Transverse colon (tissue), 4 donors: ENCODE results near the gene FCHSD2. TPM values are rescaled to one million over a fixed set of nuclear protein-coding genes. Genes with fewer than 3 reads are reported as not detected.

Experiments used
- DNase-seq: peaks from one replicate; pipeline ENCODE4 v3.0.0-alpha.2; 2019
- H3K27ac ChIP-seq, 4 donors: fragments of 200-600 bp; sonication (generic); 2 replicates each; pipeline ENCODE4 v1.5.1; 2016 to 2018; ENCODE audit warnings: inconsistent platforms in 4 of 4
- H3K27me3 ChIP-seq: fragments of 200-600 bp; sonication (generic); 2 replicates; pipeline ENCODE4 v1.5.1; 2017; ENCODE audit warnings: inconsistent platforms
- H3K36me3 ChIP-seq, 4 donors: fragments of 200-600 bp; sonication (generic); 2 replicates each; pipeline ENCODE4 v1.5.1; 2017 to 2019; ENCODE audit warnings: inconsistent platforms in 4 of 4
- H3K4me1 ChIP-seq, 4 donors: fragments of 200-600 bp; sonication (generic); 2 replicates each; pipeline ENCODE4 v1.5.1; 2017 to 2020; ENCODE audit warnings: inconsistent platforms in 4 of 4
- H3K4me3 ChIP-seq, 4 donors: fragments of 200-600 bp; sonication (generic); 1 replicate in 1 of 4; 2 replicates in 3 of 4; pipeline versions ENCODE4 v1.5.1 to v1.6.1; 2017 to 2019; ENCODE audit warnings: inconsistent platforms in 4 of 4
- H3K9me3 ChIP-seq, 2 donors: fragments of 200-600 bp; sonication (generic); 2 replicates each; pipeline ENCODE4 v1.5.1; 2017 to 2019; ENCODE audit warnings: inconsistent platforms in 2 of 2
- CTCF ChIP-seq, 5 experiments: fragments of 200-600 bp in 3 of 5; fragments of 450-650 bp in 2 of 5; sonication (generic) in 3 of 5; IDR thresholded peaks; 1 replicate in 2 of 5; 2 replicates in 3 of 5; pipeline ENCODE4 v1.5.1; 2016 to 2017; ENCODE audit warnings: antibody characterized with exemption in 5 of 5, inconsistent platforms in 3 of 5, mild to moderate bottlenecking in 2 of 5, moderate library complexity in 1 of 5
- EP300 ChIP-seq: sonication (generic); formaldehyde crosslinking; IDR thresholded peaks from one replicate; pipeline ENCODE4 v1.6.1; 2017; ENCODE audit warnings: antibody characterized with exemption, low read depth
- POLR2A ChIP-seq: fragments of 450-650 bp; IDR thresholded peaks from one replicate; pipeline ENCODE4 v1.6.1; 2016; ENCODE audit warnings: antibody characterized with exemption, mild to moderate bottlenecking, moderate library complexity
- POLR2AphosphoS5 ChIP-seq, 3 donors: sonication (generic); formaldehyde crosslinking; IDR thresholded peaks; one replicate each; pipeline ENCODE4 v1.6.1; 2016; ENCODE audit warnings: antibody characterized with exemption in 3 of 3
- WGBS, 2 donors: methylation state at CpG; one replicate each; pipeline ENCODE4 v1.1.5; 2018; ENCODE audit warnings: low coverage in 1 of 2; 5-methylcytosine and 5-hydroxymethylcytosine counted together
- in situ Hi-C, 4 donors: fragments of 200-750 bp; cut with MboI; loops; one replicate each; pipeline versions ENCODE4 v1.15.0 to v1.15.1; 2017; ENCODE audit warnings: low sequenced_read_pairs in 3 of 4, low pct_ligation_motif_present in 1 of 4, low pct_unique_long_range_greater_than_20kb in 1 of 4
- intact Hi-C: fragments of 100-400 bp; cut with DNase I; formaldehyde crosslinking; loops from one replicate; pipeline ENCODE4 v1.15.1; 2023; ENCODE audit warnings: low total_unique reads
- total RNA-seq, 4 donors: library from RNA; depleted of rRNA; stranded (reverse); fragments of >200 nt; gene quantifications; one replicate each; pipeline ENCODE4 v1.1.0, GENCODE V29; 2016

FCHSD2 gene
- total RNA-seq, 4 donors from 2014 or later = 9.1 to 15.9 (median 15.0) TPM

- no peak overlapping the region for H3K27ac ChIP-seq
- no peak for DNase-seq
- H3K36me3 ChIP-seq = no peaks in the 10 kb centered on the region
- no peaks in the 10 kb centered on the region for H3K9me3 ChIP-seq
- intact Hi-C loops (no loop called here), in situ Hi-C loops (no loop called here)
- 90 to 100% methylated on average over 1 of the region's 1 CpG for WGBS, 2 donors
- H3K4me3 ChIP-seq = no peak overlapping the region
- no peaks in the 10 kb centered on the region for H3K27me3 ChIP-seq
- TF ChIP-seq POLR2A (no peak), CTCF (IDR thresholded peaks at IDR 0.05) (no peak), POLR2AphosphoS5 (IDR thresholded peaks at IDR 0.05) (no peak), EP300 (no peak)
- no peaks in the 10 kb centered on the region for H3K4me1 ChIP-seq
These were observed 266.4 kb downstream of the FCHSD2 start for GRCh38 chr11:72875736-72876135.

GRCh38 chr11:72872012-72872411 lies 270.1 kb downstream of the FCHSD2 start:
- intact Hi-C loops = no loop called here
- H3K27me3 ChIP-seq = no peaks in the 10 kb centered on the region
- H3K36me3 ChIP-seq = no peaks in the 10 kb centered on the region
- no peaks in the 10 kb centered on the region for H3K9me3 ChIP-seq
- no peak for TF ChIP-seq POLR2A
- no peak for TF ChIP-seq CTCF (IDR thresholded peaks at IDR 0.05)
- TF ChIP-seq EP300 = no peak
- no peak for TF ChIP-seq POLR2AphosphoS5 (IDR thresholded peaks at IDR 0.05)
- in situ Hi-C loops = no loop called here
- no peak for DNase-seq
- no peak overlapping the region for H3K27ac ChIP-seq
- H3K4me1 ChIP-seq = no peaks in the 10 kb centered on the region
- WGBS, 2 donors = 80 to 98% methylated on average over 1 of the region's 1 CpG
- no peak overlapping the region for H3K4me3 ChIP-seq

- in situ Hi-C loops (no loop called here), intact Hi-C loops (no loop called here)
- Histone ChIP-seq H3K9me3 (no peaks in the 10 kb centered on the region), H3K4me3 (no peak overlapping the region), H3K36me3 (no peaks in the 10 kb centered on the region), H3K27me3 (no peaks in the 10 kb centered on the region), H3K27ac (no peak overlapping the region), H3K4me1 (no peaks in the 10 kb centered on the region)
- no peak for DNase-seq
- TF ChIP-seq EP300 = no peak
- WGBS, 2 donors = 80% methylated on average over 1 of the region's 1 CpG; no CpG with 5 or more reads in 1 of the 2 donors
These were observed 271.0 kb downstream of the FCHSD2 start for GRCh38 chr11:72871119-72871518.

- Histone ChIP-seq H3K4me3 (no peak overlapping the region), H3K9me3 (no peaks in the 10 kb centered on the region), H3K4me1 (peaks cover 0 to 9% (median under 1%) of the 10 kb centered on the region in 4 donors), H3K36me3 (no peaks in the 10 kb centered on the region), H3K27ac (no peak overlapping the region), H3K27me3 (no peaks in the 10 kb centered on the region)
- intact Hi-C loops = no loop called here
- in situ Hi-C loops = no loop called here
- no peak for DNase-seq
- 85 to 95% methylated on average over 4 of the region's 4 CpGs for WGBS, 2 donors
- TF ChIP-seq POLR2AphosphoS5 (IDR thresholded peaks at IDR 0.05) = no peak
- no peak for TF ChIP-seq POLR2A
- no peak for TF ChIP-seq EP300
- no peak for TF ChIP-seq CTCF (IDR thresholded peaks at IDR 0.05)
These were observed 272.3 kb downstream of the FCHSD2 start for GRCh38 chr11:72869831-72870230.

- H3K4me3 ChIP-seq = no peak overlapping the region
- no peak overlapping the region for H3K27ac ChIP-seq
- no peak for DNase-seq
- H3K36me3 ChIP-seq = no peaks in the 10 kb centered on the region
- intact Hi-C loops (no loop called here), in situ Hi-C loops (no loop called here)
- H3K4me1 ChIP-seq = peaks cover 0 to 18% (median 4%) of the 10 kb centered on the region in 4 donors
- TF ChIP-seq POLR2A (no peak), CTCF (IDR thresholded peaks at IDR 0.05) (no peak), POLR2AphosphoS5 (IDR thresholded peaks at IDR 0.05) (no peak), EP300 (no peak)
- 97 to 100% methylated on average over 5 of the region's 5 CpGs for WGBS, 2 donors
- no peaks in the 10 kb centered on the region for H3K27me3 ChIP-seq
- no peaks in the 10 kb centered on the region for H3K9me3 ChIP-seq
These were observed 274.1 kb downstream of the FCHSD2 start for GRCh38 chr11:72867970-72868369.
